ENCODE results near the gene PTPDC1. TPM values are rescaled to one million over a fixed set of nuclear protein-coding genes. Genes with fewer than 3 reads are reported as not detected.

Gene PTPDC1
- total and polyA plus RNA-seq, 7 experiments from 2014 or later: 2.5 to 8.5 (median 4.4) TPM

DNA sequence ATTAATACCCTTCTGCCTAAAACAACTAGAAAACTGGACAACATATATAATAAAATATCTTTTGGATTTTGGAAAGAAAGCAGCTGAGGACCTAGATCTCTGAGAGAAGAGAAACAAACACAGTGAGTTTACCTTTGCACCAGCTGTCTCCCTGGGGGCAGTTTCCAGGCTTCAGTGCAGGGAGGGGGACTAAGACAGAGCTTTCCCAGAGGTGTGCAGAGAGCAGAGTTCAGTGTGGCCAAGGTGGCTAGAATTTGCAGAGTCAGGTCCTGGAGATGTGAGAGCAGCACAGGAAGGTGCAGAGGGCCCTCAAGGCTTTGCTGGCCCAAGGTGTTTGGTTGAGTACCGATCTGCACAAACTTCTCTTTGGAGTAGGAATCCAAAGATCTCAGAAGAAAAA is 26.3 kb upstream of the PTPDC1 start:
- no peak for DNase-seq
- Histone ChIP-seq H3K36me3 (ENCODE audit: control insufficient read depth in 2 of 3, insufficient read depth in 3 of 3, low read length in 3 of 3) (no peaks in the 10 kb centered on the region), H3K4me3 (ENCODE audit: low read length) (no peak overlapping the region), H3K27ac (ENCODE audit: low read depth, low read length) (no peak overlapping the region), H3K4me1 (ENCODE audit: control insufficient read depth in 2 of 2, insufficient read depth in 2 of 2, low read length in 2 of 2) (no peaks in the 10 kb centered on the region), H3K9me3 (ENCODE audit: control insufficient read depth in 2 of 3, low read length in 3 of 3) (peaks cover 0 to 11% (median 0%) of the 10 kb centered on the region in 3 experiments), H3K27me3 (ENCODE audit: control insufficient read depth in 2 of 2, insufficient read depth in 2 of 2, low read length in 2 of 2) (no peaks in the 10 kb centered on the region)
- H3K27me3 Mint-ChIP-seq: no peaks in the 10 kb centered on the region
- H3K4me3 Mint-ChIP-seq: peak overlapping the region in 1 of 10 donors; percentile 31
- intact Hi-C loops (cut with micrococcal nuclease): no loop called here
- H3K9me3 Mint-ChIP-seq: peaks cover 5 to 32% (median 19%) of the 10 kb centered on the region in 11 donors
- H3K27ac Mint-ChIP-seq: no peak overlapping the region
- ChIA-PET CTCF (interaction anchor here (1.1 kb wide), 1 partner anchor 8 kb away, joined by 4 read pairs; no protein-coding TSS in a partner anchor), POLR2A (no interaction called here)
- H3K4me1 Mint-ChIP-seq: peaks cover 0 to 6% (median 0%) of the 10 kb centered on the region in 7 donors
- peaks cover 5 to 49% (median 23%) of the 10 kb centered on the region in 5 donors for H3K36me3 Mint-ChIP-seq
- ATAC-seq: no peak

DNA sequence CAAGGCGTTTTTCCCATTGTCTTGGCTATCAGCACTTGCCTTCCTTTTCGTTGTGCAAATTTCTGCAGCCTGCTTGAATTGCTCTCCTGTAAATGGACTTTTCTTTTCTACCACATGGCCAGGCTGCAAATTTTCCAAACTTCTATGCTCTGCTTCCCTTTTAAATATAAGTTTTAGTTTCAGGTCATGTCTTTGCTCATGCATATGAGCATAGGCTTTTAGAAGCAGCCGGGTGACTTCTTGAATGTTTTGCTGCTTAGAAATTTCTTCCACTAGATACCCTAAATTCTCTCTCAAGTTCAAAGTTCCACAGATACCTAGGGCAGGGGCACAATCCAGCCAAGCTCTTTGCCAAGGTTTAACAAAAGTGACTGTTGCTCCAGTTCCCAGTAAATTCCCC is 22.4 kb upstream of the PTPDC1 start:
- Mint-ChIP-seq H3K36me3 (peaks cover 5 to 37% (median 23%) of the 10 kb centered on the region in 5 donors), H3K27ac (no peak overlapping the region), H3K9me3 (peaks cover 5 to 32% (median 19%) of the 10 kb centered on the region in 11 donors), H3K27me3 (no peaks in the 10 kb centered on the region), H3K4me1 (peaks cover 0 to 8% (median 5%) of the 10 kb centered on the region in 7 donors), H3K4me3 (no peak overlapping the region)
- Histone ChIP-seq H3K4me1 (ENCODE audit: control insufficient read depth in 2 of 2, insufficient read depth in 2 of 2, low read length in 2 of 2) (peaks cover 0 to 3% of the 10 kb centered on the region in 2 donors), H3K9me3 (ENCODE audit: control insufficient read depth in 2 of 3, low read length in 3 of 3) (peaks cover 0 to 11% (median 0%) of the 10 kb centered on the region in 3 experiments), H3K27ac (ENCODE audit: low read depth, low read length) (no peak overlapping the region), H3K36me3 (ENCODE audit: control insufficient read depth in 2 of 3, insufficient read depth in 3 of 3, low read length in 3 of 3) (no peaks in the 10 kb centered on the region), H3K4me3 (ENCODE audit: low read length) (no peak overlapping the region), H3K27me3 (ENCODE audit: control insufficient read depth in 2 of 2, insufficient read depth in 2 of 2, low read length in 2 of 2) (no peaks in the 10 kb centered on the region)
- CTCF ChIA-PET: no interaction called here
- DNase-seq (no peak), ATAC-seq (no peak)
- intact Hi-C loops (cut with micrococcal nuclease): no loop called here
- POLR2A ChIA-PET: no interaction called here

DNA sequence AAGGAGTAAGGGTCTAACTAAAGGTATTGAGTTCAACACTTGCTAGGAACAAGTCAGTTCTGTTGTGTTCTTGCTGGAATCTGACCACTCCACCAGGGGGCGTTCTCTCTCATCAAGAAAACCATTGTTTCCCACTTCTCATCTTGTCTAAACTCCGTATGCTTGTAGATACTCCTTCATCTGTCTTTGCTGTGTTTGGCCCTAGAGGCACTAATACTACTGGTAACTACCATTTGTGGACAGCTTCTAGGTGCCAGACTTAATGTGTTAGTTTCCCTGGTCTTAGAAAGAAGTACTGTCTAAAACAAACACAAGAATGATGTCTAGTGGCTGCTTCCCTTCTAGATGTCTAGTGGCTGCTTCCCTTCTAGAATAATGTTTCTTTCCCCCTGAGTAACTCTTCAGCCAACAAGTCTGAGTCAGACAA is 18.7 kb upstream of the PTPDC1 start:
- Mint-ChIP-seq H3K27me3 (no peaks in the 10 kb centered on the region), H3K9me3 (peaks cover 3 to 20% (median 12%) of the 10 kb centered on the region in 11 donors), H3K4me1 (peaks cover 0 to 8% (median 5%) of the 10 kb centered on the region in 7 donors), H3K27ac (no peak overlapping the region), H3K36me3 (peaks cover 5 to 25% (median 17%) of the 10 kb centered on the region in 5 donors), H3K4me3 (no peak overlapping the region)
- ATAC-seq (peak; percentile 79), DNase-seq (peak; percentile 40 to 75 (median 66))
- Histone ChIP-seq H3K27ac (ENCODE audit: low read depth, low read length) (no peak overlapping the region), H3K9me3 (ENCODE audit: control insufficient read depth in 2 of 3, low read length in 3 of 3) (peaks cover 0 to 11% (median 0%) of the 10 kb centered on the region in 3 experiments), H3K4me1 (ENCODE audit: control insufficient read depth in 2 of 2, insufficient read depth in 2 of 2, low read length in 2 of 2) (peaks cover 0 to 3% of the 10 kb centered on the region in 2 donors), H3K27me3 (ENCODE audit: control insufficient read depth in 2 of 2, insufficient read depth in 2 of 2, low read length in 2 of 2) (no peaks in the 10 kb centered on the region), H3K36me3 (ENCODE audit: control insufficient read depth in 2 of 3, insufficient read depth in 3 of 3, low read length in 3 of 3) (no peaks in the 10 kb centered on the region), H3K4me3 (ENCODE audit: low read length) (no peak overlapping the region)
- intact Hi-C loops (cut with micrococcal nuclease): loop anchor here (1.0 kb wide), 2 partner anchors 148 to 538 kb away; no protein-coding TSS in a partner anchor
- POLR2A ChIA-PET: no interaction called here
- CTCF ChIA-PET: interaction anchor here (0.7 to 5.8 kb wide), 7 partner anchors 8 to 167 kb away, joined by 3 to 134 read pairs (median 3); no protein-coding TSS in a partner anchor

DNA sequence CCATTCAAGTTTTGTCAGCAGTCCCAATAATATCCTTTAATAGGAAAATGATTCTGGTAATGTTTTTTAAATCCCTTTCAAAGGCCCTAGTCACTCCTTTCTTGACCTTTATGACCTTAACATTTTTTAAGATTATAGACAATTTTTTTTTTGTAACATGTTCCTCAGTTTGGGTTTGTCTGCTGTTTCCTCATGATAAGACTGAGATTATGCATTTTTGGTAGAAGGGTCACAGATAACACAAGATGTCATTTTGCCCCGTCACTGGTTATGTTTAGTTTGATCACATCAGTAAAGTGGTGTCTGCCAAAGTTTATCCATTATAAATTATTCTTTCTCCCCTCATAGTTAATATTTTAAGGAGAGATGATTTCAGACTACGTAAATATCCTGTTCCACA is 16.0 kb upstream of the PTPDC1 start:
- Histone ChIP-seq H3K4me1 (ENCODE audit: control insufficient read depth in 2 of 2, insufficient read depth in 2 of 2, low read length in 2 of 2) (peaks cover 0 to 3% of the 10 kb centered on the region in 2 donors), H3K4me3 (ENCODE audit: low read length) (no peak overlapping the region), H3K9me3 (ENCODE audit: control insufficient read depth in 2 of 3, low read length in 3 of 3) (no peaks in the 10 kb centered on the region), H3K27ac (ENCODE audit: low read depth, low read length) (no peak overlapping the region), H3K36me3 (ENCODE audit: control insufficient read depth in 2 of 3, insufficient read depth in 3 of 3, low read length in 3 of 3) (no peaks in the 10 kb centered on the region), H3K27me3 (ENCODE audit: control insufficient read depth in 2 of 2, insufficient read depth in 2 of 2, low read length in 2 of 2) (no peaks in the 10 kb centered on the region)
- no peak for DNase-seq
- no peak for ATAC-seq
- peaks cover 0 to 35% (median 31%) of the 10 kb centered on the region in 5 donors for H3K36me3 Mint-ChIP-seq
- CTCF ChIA-PET: interaction anchor here (1.0 to 5.8 kb wide), 2 partner anchors 83 to 145 kb away, joined by 7 to 134 read pairs; no protein-coding TSS in a partner anchor
- intact Hi-C loops (cut with micrococcal nuclease): no loop called here
- peaks cover 0 to 3% (median 0%) of the 10 kb centered on the region in 11 donors for H3K9me3 Mint-ChIP-seq
- POLR2A ChIA-PET: no interaction called here
- peaks cover 0 to 8% (median 5%) of the 10 kb centered on the region in 7 donors for H3K4me1 Mint-ChIP-seq
- H3K4me3 Mint-ChIP-seq: no peak overlapping the region
- no peaks in the 10 kb centered on the region for H3K27me3 Mint-ChIP-seq
- H3K27ac Mint-ChIP-seq: no peak overlapping the region

DNA sequence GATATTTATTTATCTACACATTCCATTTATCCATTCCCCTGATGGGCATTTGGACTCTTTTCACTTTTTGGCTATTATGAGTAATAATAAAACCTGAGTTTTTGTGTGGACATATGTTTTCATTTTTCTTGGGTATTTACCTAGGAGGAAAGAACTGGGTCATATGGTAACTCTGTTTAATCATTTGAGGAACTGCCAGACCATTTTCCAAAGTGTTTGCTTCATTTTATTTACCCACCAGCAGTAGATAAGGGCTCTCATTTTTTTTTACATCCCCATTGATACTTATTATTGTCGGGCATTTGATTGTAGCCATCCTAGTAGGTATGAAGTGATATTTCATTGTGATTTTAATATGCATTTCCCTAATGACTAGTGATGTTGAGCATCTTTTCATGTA is 7.7 kb upstream of the PTPDC1 start:
- ChIA-PET CTCF (no interaction called here), POLR2A (no interaction called here)
- Histone ChIP-seq H3K4me1 (ENCODE audit: control insufficient read depth in 2 of 2, insufficient read depth in 2 of 2, low read length in 2 of 2) (no peaks in the 10 kb centered on the region), H3K27ac (ENCODE audit: low read depth, low read length) (no peak overlapping the region), H3K36me3 (ENCODE audit: control insufficient read depth in 2 of 3, insufficient read depth in 3 of 3, low read length in 3 of 3) (peaks cover 0 to 5% (median 0%) of the 10 kb centered on the region in 3 experiments), H3K4me3 (ENCODE audit: low read length) (no peak overlapping the region), H3K9me3 (ENCODE audit: control insufficient read depth in 2 of 3, low read length in 3 of 3) (no peaks in the 10 kb centered on the region), H3K27me3 (ENCODE audit: control insufficient read depth in 2 of 2, insufficient read depth in 2 of 2, low read length in 2 of 2) (no peaks in the 10 kb centered on the region)
- no peaks in the 10 kb centered on the region for H3K4me1 Mint-ChIP-seq
- H3K36me3 Mint-ChIP-seq: peaks cover 4 to 54% (median 50%) of the 10 kb centered on the region in 5 donors
- no peak overlapping the region for H3K27ac Mint-ChIP-seq
- H3K4me3 Mint-ChIP-seq: no peak overlapping the region
- H3K27me3 Mint-ChIP-seq: no peaks in the 10 kb centered on the region
- intact Hi-C loops (cut with micrococcal nuclease): no loop called here
- ATAC-seq: no peak
- no peak for DNase-seq
- no peaks in the 10 kb centered on the region for H3K9me3 Mint-ChIP-seq

DNA sequence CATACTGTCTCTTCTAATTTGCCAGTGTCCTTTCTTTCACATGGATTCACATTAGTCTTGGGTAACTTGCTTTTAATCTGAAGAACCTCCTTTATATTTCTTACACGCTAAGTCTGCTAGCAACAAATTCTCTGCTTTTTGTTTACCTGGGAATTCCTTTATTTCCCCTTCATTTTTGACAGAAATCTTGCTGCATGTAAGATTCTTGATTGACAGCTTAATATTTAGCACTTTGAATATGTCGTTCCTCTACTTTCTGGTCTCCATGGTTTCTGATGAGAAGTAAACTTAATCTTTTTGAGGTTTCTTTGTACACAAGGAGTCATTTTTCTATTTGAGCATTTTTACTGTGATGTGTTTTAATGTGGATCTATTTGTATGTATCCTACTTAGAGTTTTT is 6.2 kb upstream of the PTPDC1 start:
- intact Hi-C loops (cut with micrococcal nuclease): no loop called here
- CTCF ChIA-PET: no interaction called here

DNA sequence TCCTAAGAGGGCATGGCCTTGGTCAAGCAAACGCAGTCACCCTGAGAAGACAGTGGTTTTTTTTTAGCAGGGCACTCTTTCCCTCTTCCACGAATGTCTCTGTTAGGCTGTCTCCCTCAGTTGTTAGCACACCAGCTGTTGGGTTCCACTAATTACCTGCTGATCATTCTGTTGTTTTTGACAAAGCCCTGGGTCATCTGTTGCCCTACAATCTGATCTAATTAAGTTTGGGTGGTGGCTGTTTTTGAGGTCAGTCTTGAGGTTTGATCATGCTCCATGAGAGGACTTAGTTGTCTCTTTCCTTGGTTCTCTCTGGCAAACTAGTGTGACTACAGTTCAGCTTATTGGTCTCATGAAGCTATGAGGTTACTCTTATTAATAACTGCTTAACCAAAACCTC is 5.0 kb upstream of the PTPDC1 start:
- ChIA-PET CTCF (interaction anchor here (0.9 kb wide), 1 partner anchor 15 kb away, joined by 4 read pairs; no protein-coding TSS in a partner anchor), POLR2A (no interaction called here)
- H3K4me1 Mint-ChIP-seq: no peaks in the 10 kb centered on the region

More for the DNA sequence above, 6.2 kb upstream of the PTPDC1 start:
- H3K36me3 Mint-ChIP-seq: peaks cover 4 to 39% (median 38%) of the 10 kb centered on the region in 5 donors
- Histone ChIP-seq H3K9me3 (ENCODE audit: control insufficient read depth in 2 of 3, low read length in 3 of 3) (no peaks in the 10 kb centered on the region), H3K27ac (ENCODE audit: low read depth, low read length) (no peak overlapping the region), H3K36me3 (ENCODE audit: control insufficient read depth in 2 of 3, insufficient read depth in 3 of 3, low read length in 3 of 3) (peaks cover 0 to 5% (median 0%) of the 10 kb centered on the region in 3 experiments), H3K27me3 (ENCODE audit: control insufficient read depth in 2 of 2, insufficient read depth in 2 of 2, low read length in 2 of 2) (no peaks in the 10 kb centered on the region), H3K4me3 (ENCODE audit: low read length) (no peak overlapping the region), H3K4me1 (ENCODE audit: control insufficient read depth in 2 of 2, insufficient read depth in 2 of 2, low read length in 2 of 2) (no peaks in the 10 kb centered on the region)
- POLR2A ChIA-PET: no interaction called here
- H3K27me3 Mint-ChIP-seq: no peaks in the 10 kb centered on the region
- ATAC-seq (no peak), DNase-seq (no peak)
- H3K4me1 Mint-ChIP-seq: no peaks in the 10 kb centered on the region
- no peaks in the 10 kb centered on the region for H3K9me3 Mint-ChIP-seq
- H3K4me3 Mint-ChIP-seq: no peak overlapping the region
- no peak overlapping the region for H3K27ac Mint-ChIP-seq

More for the DNA sequence above, 5.0 kb upstream of the PTPDC1 start:
- no peak for ATAC-seq
- DNase-seq: no peak
- H3K27ac Mint-ChIP-seq: no peak overlapping the region
- Histone ChIP-seq H3K9me3 (ENCODE audit: control insufficient read depth in 2 of 3, low read length in 3 of 3) (no peaks in the 10 kb centered on the region), H3K27ac (ENCODE audit: low read depth, low read length) (no peak overlapping the region), H3K27me3 (ENCODE audit: control insufficient read depth in 2 of 2, insufficient read depth in 2 of 2, low read length in 2 of 2) (no peaks in the 10 kb centered on the region), H3K36me3 (ENCODE audit: control insufficient read depth in 2 of 3, insufficient read depth in 3 of 3, low read length in 3 of 3) (peaks cover 0 to 3% (median 0%) of the 10 kb centered on the region in 3 experiments), H3K4me3 (ENCODE audit: low read length) (no peak overlapping the region), H3K4me1 (ENCODE audit: control insufficient read depth in 2 of 2, insufficient read depth in 2 of 2, low read length in 2 of 2) (no peaks in the 10 kb centered on the region)
- H3K9me3 Mint-ChIP-seq: no peaks in the 10 kb centered on the region
- intact Hi-C loops (cut with micrococcal nuclease): no loop called here
- no peaks in the 10 kb centered on the region for H3K27me3 Mint-ChIP-seq
- peaks cover 2 to 36% (median 27%) of the 10 kb centered on the region in 5 donors for H3K36me3 Mint-ChIP-seq
- H3K4me3 Mint-ChIP-seq: no peak overlapping the region
